ENCODE data around the gene DBNDD2. TPM values are rescaled to one million over a fixed set of nuclear protein-coding genes. Genes with fewer than 3 reads are reported as not detected.

DBNDD2 gene
- total RNA-seq, 1 donor from 2014 or later = 362 TPM

DNA sequence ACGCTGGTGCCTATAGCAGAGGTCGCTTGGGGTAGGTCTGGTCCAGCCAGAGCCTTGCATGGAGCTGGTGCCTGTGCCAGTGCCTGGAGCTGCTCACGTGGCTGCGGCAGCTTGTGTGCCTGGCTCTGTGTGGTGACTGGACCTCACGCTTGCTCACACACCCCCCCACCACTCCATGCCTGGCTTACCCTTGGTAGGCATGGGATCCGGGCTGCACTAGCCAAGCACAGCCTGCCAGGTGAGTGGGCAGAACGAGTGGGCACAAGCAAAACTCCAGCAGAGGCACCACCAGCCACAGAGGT lies 13.0 kb upstream of the DBNDD2 start:
- no peaks in the 10 kb centered on the region for H3K27me3 ChIP-seq (ENCODE audit: low read depth)
- no peaks in the 10 kb centered on the region for H3K36me3 ChIP-seq
- no peak overlapping the region for H3K4me3 ChIP-seq
- TF ChIP-seq, protein P1, sequence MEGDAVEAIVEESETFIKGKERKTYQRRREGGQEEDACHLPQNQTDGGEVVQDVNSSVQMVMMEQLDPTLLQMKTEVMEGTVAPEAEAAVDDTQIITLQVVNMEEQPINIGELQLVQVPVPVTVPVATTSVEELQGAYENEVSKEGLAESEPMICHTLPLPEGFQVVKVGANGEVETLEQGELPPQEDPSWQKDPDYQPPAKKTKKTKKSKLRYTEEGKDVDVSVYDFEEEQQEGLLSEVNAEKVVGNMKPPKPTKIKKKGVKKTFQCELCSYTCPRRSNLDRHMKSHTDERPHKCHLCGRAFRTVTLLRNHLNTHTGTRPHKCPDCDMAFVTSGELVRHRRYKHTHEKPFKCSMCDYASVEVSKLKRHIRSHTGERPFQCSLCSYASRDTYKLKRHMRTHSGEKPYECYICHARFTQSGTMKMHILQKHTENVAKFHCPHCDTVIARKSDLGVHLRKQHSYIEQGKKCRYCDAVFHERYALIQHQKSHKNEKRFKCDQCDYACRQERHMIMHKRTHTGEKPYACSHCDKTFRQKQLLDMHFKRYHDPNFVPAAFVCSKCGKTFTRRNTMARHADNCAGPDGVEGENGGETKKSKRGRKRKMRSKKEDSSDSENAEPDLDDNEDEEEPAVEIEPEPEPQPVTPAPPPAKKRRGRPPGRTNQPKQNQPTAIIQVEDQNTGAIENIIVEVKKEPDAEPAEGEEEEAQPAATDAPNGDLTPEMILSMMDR (IDR thresholded peaks at IDR 0.05; ENCODE audit: borderline replicate concordance) = no peak
- no peaks in the 10 kb centered on the region for H3K4me1 ChIP-seq
- intact Hi-C loops (cut with micrococcal nuclease) = no loop called here
- DNase-seq = no peak
- no peaks in the 10 kb centered on the region for H3K9me3 ChIP-seq (replicated peaks)
- H3K27ac ChIP-seq (replicated peaks) = no peak overlapping the region

DNA sequence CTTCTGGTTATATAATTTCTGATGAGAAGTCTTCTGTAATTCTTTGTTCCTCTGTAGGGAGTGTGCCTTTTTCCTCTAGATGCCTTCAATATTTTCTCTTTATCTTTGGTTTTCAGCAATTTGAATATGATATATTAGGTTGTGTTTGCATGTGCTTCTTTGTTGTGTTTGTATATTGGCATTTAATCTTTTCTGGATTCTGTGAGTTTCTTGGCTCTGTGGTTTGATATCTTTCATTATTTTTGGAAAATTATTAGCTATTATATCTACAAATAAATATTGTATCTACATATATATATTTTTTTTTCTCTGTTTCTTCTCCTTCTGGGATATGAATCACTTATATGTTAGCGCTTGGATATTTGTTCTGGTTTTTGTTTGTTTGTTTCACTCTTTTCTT lies 9.1 kb upstream of the DBNDD2 start:
- no peak for DNase-seq
- H3K4me1 ChIP-seq = no peaks in the 10 kb centered on the region
- no peaks in the 10 kb centered on the region for H3K27me3 ChIP-seq (ENCODE audit: low read depth)
- intact Hi-C loops (cut with micrococcal nuclease) = no loop called here
- no peak overlapping the region for H3K4me3 ChIP-seq
- TF ChIP-seq, protein P1 (IDR thresholded peaks at IDR 0.05; ENCODE audit: borderline replicate concordance) = no peak
- peaks cover 8% of the 10 kb centered on the region for H3K36me3 ChIP-seq
- H3K9me3 ChIP-seq (replicated peaks) = peaks cover 12% of the 10 kb centered on the region
- H3K27ac ChIP-seq (replicated peaks) = no peak overlapping the region

GRCh38 chr20:45400346-45401031 lies 7.6 kb upstream of the DBNDD2 start:
- DNase-seq = no peak
- Histone ChIP-seq H3K4me3 (no peak overlapping the region), H3K36me3 (peaks cover 8% of the 10 kb centered on the region), H3K4me1 (peaks cover 3% of the 10 kb centered on the region), H3K27me3 (ENCODE audit: low read depth) (no peaks in the 10 kb centered on the region), H3K9me3 (replicated peaks) (peaks cover 12% of the 10 kb centered on the region), H3K27ac (replicated peaks) (no peak overlapping the region)
- TF ChIP-seq, protein P1 (IDR thresholded peaks at IDR 0.05; ENCODE audit: borderline replicate concordance) = no peak
- intact Hi-C loops (cut with micrococcal nuclease) = no loop called here

DNA sequence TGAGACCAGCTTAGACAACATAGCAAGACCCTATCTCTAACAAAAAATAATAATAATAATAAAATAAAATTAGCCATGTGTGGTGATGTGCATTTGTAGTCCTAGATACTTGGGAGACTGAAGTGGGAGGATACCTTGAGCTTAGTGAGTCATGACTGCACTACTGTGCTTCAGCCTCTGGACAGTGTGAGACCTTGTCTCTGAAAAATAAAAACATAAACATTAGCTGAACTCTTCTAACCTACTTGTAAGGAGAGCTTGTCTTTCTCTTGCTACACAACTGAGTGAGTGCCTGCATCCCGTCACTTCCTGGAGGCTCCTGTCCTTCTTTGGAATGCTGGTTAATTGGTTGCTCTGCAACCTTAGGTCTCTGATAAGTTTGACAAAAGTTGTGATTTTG lies 5.1 kb upstream of the DBNDD2 start:
- no peak for DNase-seq
- Histone ChIP-seq H3K9me3 (replicated peaks) (peaks cover 12% of the 10 kb centered on the region), H3K4me1 (peaks cover 28% of the 10 kb centered on the region), H3K4me3 (no peak overlapping the region), H3K27ac (replicated peaks) (no peak overlapping the region), H3K27me3 (ENCODE audit: low read depth) (no peaks in the 10 kb centered on the region), H3K36me3 (peaks cover 8% of the 10 kb centered on the region)
- TF ChIP-seq, protein P1 (IDR thresholded peaks at IDR 0.05; ENCODE audit: borderline replicate concordance) = no peak
- intact Hi-C loops (cut with micrococcal nuclease) = no loop called here

GRCh38 chr20:45404438-45404837 lies 3.7 kb upstream of the DBNDD2 start:
- H3K36me3 ChIP-seq = peaks cover 20% of the 10 kb centered on the region

More at GRCh38 chr20:45404438-45404837, 3.7 kb upstream of the DBNDD2 start:
- DNase-seq = no peak
- Histone ChIP-seq H3K9me3 (replicated peaks) (peaks cover 12% of the 10 kb centered on the region), H3K4me3 (no peak overlapping the region), H3K27ac (replicated peaks) (peak overlapping the region; percentile 19), H3K4me1 (peaks cover 43% of the 10 kb centered on the region), H3K27me3 (ENCODE audit: low read depth) (no peaks in the 10 kb centered on the region)
- intact Hi-C loops (cut with micrococcal nuclease) = no loop called here
- TF ChIP-seq, protein P1 (IDR thresholded peaks at IDR 0.05; ENCODE audit: borderline replicate concordance) = no peak

Data from left ventricle myocardium inferior (tissue), 1 donor.